Measurements from ENCODE around the gene KRTAP4-8.
"Not testable (repeated sequence)": the region's sequence is repeated elsewhere in the genome, so short reads cannot be mapped to it uniquely, and the experiment has no call there.

DNA sequence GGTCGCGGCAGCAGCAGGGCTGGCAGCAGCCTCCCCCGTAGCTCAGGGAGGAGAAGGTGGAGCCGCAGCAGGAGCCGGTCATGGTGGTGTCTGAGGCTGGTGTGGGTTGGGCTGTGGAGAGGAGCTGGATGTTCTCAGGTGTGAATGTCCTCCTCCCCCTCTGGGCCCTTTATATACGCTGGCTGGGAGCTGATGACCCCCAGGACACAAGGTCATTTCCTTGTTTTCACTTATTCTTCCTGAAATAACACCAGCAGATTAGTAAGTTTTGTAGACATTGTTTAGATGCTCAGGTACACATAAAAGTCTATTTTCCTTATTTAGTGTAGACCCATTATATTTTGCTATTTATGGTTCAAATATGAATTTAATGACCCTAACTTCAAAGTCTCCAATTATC, 42.8 kb downstream of the KRTAP4-8 start, which contains the start of gene KRTAP2-2:
- TF ChIP-seq, protein P1, sequence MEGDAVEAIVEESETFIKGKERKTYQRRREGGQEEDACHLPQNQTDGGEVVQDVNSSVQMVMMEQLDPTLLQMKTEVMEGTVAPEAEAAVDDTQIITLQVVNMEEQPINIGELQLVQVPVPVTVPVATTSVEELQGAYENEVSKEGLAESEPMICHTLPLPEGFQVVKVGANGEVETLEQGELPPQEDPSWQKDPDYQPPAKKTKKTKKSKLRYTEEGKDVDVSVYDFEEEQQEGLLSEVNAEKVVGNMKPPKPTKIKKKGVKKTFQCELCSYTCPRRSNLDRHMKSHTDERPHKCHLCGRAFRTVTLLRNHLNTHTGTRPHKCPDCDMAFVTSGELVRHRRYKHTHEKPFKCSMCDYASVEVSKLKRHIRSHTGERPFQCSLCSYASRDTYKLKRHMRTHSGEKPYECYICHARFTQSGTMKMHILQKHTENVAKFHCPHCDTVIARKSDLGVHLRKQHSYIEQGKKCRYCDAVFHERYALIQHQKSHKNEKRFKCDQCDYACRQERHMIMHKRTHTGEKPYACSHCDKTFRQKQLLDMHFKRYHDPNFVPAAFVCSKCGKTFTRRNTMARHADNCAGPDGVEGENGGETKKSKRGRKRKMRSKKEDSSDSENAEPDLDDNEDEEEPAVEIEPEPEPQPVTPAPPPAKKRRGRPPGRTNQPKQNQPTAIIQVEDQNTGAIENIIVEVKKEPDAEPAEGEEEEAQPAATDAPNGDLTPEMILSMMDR (IDR thresholded peaks at IDR 0.05; ENCODE audit: control extremely low read depth in 1 of 3, insufficient read depth in 1 of 3, low read depth in 1 of 3, low read length in 3 of 3) = not testable (repeated sequence)
- TF ChIP-seq POLR2A (IDR thresholded peaks at IDR 0.05; ENCODE audit: control extremely low read depth in 1 of 2, low read depth in 2 of 2, low read length in 2 of 2); YY1 (IDR thresholded peaks at IDR 0.05; ENCODE audit: low read depth, low read length); GABPA (IDR thresholded peaks at IDR 0.05; ENCODE audit: borderline replicate concordance, insufficient read depth, low read length); FOSL1 (IDR thresholded peaks at IDR 0.05; ENCODE audit: insufficient read depth, low read depth, low read length); TCF12 (IDR thresholded peaks at IDR 0.05; ENCODE audit: low read depth, low read length); EP300 (IDR thresholded peaks at IDR 0.05; ENCODE audit: borderline replicate concordance in 1 of 2, low read depth in 2 of 2, low read length in 2 of 2): not testable (repeated sequence)
- TF ChIP-seq, protein P2, sequence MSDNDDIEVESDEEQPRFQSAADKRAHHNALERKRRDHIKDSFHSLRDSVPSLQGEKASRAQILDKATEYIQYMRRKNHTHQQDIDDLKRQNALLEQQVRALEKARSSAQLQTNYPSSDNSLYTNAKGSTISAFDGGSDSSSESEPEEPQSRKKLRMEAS (IDR thresholded peaks at IDR 0.05) = not testable (repeated sequence)
- TF ChIP-seq, protein P3, sequence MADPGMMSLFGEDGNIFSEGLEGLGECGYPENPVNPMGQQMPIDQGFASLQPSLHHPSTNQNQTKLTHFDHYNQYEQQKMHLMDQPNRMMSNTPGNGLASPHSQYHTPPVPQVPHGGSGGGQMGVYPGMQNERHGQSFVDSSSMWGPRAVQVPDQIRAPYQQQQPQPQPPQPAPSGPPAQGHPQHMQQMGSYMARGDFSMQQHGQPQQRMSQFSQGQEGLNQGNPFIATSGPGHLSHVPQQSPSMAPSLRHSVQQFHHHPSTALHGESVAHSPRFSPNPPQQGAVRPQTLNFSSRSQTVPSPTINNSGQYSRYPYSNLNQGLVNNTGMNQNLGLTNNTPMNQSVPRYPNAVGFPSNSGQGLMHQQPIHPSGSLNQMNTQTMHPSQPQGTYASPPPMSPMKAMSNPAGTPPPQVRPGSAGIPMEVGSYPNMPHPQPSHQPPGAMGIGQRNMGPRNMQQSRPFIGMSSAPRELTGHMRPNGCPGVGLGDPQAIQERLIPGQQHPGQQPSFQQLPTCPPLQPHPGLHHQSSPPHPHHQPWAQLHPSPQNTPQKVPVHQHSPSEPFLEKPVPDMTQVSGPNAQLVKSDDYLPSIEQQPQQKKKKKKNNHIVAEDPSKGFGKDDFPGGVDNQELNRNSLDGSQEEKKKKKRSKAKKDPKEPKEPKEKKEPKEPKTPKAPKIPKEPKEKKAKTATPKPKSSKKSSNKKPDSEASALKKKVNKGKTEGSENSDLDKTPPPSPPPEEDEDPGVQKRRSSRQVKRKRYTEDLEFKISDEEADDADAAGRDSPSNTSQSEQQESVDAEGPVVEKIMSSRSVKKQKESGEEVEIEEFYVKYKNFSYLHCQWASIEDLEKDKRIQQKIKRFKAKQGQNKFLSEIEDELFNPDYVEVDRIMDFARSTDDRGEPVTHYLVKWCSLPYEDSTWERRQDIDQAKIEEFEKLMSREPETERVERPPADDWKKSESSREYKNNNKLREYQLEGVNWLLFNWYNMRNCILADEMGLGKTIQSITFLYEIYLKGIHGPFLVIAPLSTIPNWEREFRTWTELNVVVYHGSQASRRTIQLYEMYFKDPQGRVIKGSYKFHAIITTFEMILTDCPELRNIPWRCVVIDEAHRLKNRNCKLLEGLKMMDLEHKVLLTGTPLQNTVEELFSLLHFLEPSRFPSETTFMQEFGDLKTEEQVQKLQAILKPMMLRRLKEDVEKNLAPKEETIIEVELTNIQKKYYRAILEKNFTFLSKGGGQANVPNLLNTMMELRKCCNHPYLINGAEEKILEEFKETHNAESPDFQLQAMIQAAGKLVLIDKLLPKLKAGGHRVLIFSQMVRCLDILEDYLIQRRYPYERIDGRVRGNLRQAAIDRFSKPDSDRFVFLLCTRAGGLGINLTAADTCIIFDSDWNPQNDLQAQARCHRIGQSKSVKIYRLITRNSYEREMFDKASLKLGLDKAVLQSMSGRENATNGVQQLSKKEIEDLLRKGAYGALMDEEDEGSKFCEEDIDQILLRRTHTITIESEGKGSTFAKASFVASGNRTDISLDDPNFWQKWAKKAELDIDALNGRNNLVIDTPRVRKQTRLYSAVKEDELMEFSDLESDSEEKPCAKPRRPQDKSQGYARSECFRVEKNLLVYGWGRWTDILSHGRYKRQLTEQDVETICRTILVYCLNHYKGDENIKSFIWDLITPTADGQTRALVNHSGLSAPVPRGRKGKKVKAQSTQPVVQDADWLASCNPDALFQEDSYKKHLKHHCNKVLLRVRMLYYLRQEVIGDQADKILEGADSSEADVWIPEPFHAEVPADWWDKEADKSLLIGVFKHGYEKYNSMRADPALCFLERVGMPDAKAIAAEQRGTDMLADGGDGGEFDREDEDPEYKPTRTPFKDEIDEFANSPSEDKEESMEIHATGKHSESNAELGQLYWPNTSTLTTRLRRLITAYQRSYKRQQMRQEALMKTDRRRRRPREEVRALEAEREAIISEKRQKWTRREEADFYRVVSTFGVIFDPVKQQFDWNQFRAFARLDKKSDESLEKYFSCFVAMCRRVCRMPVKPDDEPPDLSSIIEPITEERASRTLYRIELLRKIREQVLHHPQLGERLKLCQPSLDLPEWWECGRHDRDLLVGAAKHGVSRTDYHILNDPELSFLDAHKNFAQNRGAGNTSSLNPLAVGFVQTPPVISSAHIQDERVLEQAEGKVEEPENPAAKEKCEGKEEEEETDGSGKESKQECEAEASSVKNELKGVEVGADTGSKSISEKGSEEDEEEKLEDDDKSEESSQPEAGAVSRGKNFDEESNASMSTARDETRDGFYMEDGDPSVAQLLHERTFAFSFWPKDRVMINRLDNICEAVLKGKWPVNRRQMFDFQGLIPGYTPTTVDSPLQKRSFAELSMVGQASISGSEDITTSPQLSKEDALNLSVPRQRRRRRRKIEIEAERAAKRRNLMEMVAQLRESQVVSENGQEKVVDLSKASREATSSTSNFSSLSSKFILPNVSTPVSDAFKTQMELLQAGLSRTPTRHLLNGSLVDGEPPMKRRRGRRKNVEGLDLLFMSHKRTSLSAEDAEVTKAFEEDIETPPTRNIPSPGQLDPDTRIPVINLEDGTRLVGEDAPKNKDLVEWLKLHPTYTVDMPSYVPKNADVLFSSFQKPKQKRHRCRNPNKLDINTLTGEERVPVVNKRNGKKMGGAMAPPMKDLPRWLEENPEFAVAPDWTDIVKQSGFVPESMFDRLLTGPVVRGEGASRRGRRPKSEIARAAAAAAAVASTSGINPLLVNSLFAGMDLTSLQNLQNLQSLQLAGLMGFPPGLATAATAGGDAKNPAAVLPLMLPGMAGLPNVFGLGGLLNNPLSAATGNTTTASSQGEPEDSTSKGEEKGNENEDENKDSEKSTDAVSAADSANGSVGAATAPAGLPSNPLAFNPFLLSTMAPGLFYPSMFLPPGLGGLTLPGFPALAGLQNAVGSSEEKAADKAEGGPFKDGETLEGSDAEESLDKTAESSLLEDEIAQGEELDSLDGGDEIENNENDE (IDR thresholded peaks at IDR 0.05; ENCODE audit: insufficient replicate concordance, low read length) = not testable (repeated sequence)
